Embryonic facial prominence (tissue), 1 donor: ENCODE results near the gene PRUNE2.
"Not testable (repeated sequence)": the region's sequence is repeated elsewhere in the genome, so short reads cannot be mapped to it uniquely, and the experiment has no call there.

ENCODE experiments used
- DNase-seq: peaks from one replicate; pipeline ENCODE4 v3.0.0-alpha.2; 2016; ENCODE audit errors: extremely low spot score

PRUNE2 gene

DNA sequence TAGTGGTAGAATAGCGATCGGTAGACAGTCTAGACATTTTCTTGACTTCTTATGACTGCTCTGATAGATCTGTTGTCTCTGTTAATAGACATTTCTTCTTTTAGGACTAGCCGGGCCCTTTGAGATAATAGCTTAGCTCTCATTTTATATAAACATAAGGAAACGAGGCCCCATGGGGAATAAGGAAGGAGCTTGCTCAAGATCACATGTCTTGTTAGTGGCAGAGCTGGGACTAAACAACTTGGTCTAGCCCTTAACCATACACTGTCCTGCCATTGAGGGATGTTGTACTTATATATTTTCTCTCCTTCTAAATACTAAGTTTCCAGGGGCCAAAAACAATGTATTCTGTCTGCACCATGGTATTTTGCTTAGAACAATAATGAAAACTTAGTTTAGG, 306.9 kb downstream of the PRUNE2 start:
- no peak for DNase-seq

- no peak for DNase-seq
Observed at GRCh38 chr9:76595645-76596044, 310.3 kb downstream of the PRUNE2 start.

DNA sequence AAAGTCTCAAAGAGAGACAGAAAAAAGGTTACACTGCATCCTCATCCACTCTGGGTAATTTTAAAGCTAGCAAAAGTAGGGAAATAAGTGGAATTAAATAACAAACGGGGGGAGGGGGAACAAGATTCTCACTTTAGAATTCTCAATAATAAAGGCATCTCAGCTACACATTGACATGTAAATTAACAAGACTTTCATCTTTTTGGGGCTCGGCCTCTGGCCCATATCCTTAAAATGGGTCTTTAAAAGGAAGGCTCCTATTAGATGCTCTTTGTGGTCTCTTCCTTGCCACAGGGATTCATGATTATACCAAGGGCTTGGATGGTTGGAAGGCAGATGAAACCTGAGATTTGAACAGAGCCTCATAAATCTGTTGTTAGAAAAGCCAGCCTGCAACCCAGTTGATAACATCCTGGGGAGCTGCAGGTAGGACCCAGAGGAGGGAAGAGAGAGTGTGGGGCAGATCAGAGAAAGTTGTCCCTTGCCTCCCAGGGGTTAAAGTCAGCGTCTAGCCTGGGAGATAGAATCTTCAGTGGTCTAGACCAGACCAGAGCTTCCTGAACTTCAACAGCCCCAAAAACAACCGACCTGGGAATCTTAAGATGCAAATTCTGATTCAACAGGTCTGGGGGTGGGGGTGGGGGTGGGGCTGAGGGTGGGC, 311.0 kb downstream of the PRUNE2 start:
- DNase-seq = no peak

GRCh38 chr9:76593961-76594735, 311.8 kb downstream of the PRUNE2 start:
- DNase-seq = not testable (repeated sequence)

GRCh38 chr9:76592974-76593347, 313.0 kb downstream of the PRUNE2 start:
- no peak for DNase-seq

DNA sequence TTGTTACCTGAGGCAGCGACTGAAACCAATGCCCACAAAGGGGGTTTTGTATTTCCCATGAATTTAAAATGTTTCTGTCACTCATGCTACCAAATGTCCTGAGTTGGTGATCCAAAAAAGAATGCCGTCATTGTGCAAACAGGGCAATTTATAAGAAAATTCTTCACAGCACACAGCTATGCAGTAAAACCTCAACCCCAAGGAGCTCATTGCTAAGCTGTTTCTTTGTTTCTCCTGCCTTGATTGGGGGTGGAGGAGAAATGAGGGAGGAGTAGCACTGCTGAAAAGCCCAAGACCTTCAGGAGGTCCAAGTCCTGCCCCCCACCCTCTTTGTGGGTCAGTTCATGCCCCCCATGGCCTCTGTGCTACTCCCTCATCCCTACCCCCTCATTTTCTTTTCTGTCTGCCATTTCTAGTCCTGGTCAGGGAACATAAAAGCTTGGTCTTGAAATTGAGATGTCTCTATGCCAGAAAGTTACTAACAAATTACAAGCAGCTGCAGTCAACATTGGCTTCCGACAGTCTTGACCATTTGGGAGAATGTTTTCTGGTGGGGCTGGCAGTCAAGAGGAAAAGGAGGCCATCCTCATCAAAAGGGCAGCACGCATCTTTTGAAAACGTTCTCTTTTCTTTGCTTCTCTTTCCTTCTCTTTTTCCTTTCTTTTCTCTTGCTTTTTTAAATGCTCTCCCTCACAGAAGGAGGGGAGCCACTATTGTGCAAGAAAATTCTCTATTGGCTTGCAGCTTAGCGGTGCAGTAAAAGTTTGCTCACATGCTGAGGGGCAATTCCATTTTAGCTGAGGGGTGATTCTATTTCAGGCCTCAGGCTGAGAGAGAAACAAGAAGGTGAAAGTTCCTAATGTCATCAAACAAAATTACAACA, 313.6 kb downstream of the PRUNE2 start:
- DNase-seq = no peak

DNA sequence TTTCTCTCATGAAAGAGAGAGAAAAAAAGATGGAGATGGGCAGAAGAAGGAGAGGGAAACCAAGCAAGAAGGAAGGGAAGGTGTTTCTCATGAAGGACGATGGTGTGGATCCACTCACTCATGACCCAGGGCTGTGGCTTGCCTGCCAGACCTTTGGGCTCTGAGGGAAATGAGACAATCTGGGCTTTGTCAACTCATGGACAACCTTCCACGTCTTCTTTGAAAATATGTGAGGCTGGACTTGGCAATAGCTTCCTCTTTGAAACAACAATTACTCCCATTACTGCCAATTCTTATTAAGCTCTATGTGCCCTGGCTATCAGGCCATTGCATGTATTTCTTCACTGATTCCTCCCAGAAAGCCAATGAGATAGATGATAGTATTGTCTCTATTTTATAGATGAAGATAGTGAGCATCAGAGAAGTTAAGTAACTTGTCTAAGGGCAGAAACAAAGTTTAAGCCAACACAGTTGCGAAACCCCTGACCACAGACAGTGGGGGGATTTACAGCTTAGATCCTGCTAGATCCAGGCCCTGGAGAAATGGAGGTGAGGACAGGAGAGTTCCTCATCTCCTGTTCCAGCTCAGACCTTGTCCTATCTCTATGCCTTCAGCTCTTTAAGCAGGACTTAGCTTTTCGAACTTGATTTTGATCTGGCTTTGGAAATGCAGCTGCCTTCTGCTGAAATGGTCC, 314.5 kb downstream of the PRUNE2 start:
- no peak for DNase-seq

DNA sequence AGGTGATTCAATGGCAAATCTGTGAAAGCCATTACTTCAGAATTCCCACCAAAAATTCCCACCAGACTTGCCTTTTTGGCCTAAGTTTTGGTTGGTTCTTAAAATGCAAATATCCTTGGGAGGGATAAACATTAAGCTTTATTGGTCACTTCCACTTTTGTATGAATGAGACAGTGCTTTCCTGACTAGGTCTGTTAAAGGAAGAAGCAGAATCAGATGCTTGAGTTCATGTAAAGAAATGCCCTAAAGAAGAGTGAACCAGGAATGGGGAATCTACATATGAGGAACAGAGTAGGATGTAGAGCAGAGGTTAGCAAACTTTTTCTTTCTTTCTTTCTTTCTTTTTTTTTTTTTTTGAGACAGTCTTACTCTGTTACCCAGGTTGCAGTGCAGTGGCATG, 317.6 kb downstream of the PRUNE2 start:
- DNase-seq = no peak

GRCh38 chr9:76586390-76587314, 319.3 kb downstream of the PRUNE2 start:
- DNase-seq = no peak

DNA sequence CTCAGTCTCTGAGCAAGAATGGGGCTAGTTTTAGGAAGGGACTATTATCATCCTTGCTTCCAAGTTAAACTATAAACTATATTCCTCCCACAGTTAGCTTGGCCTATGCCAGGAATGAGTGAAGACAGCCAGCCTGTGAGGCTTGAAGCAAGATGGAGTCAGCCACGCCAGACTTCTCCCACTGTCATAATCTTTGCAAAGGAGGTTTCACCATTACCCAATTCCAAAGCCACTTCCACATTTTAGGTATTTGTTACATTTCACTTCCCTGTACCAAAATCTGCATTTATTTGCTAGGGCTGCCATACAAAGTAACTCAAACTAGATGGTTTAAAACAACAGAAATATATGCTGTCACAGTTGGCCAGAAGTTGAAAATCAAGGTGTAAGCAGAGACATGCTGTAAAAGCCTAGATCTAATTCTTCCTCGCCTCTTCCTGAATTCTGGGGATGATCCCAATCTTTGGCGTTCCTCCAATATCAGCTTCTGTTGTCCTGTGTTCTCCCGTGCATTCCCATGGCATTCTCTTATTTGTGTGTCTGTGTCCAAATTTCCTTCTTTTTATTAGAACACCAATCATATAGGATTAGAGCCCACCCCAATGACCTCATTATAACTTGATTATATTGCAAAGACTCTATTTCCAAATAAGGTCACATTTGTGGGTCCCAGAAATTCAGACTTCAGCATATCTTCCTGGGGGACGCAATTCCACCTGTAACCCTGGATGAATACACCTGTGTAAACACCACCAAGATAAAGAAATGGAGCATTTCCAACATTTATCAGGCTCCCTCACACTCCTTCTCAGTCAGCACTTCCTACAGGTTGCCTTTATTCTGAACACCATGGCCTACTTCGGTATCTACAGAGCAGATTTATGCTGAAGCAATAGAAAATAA, 320.2 kb downstream of the PRUNE2 start:
- no peak for DNase-seq

GRCh38 chr9:76583256-76583655, 322.7 kb downstream of the PRUNE2 start:
- no peak for DNase-seq

GRCh38 chr9:76581731-76582130, 324.2 kb downstream of the PRUNE2 start:
- no peak for DNase-seq

- peak; percentile 39 for DNase-seq
Observed at GRCh38 chr9:76580820-76581219, 325.1 kb downstream of the PRUNE2 start.

DNA sequence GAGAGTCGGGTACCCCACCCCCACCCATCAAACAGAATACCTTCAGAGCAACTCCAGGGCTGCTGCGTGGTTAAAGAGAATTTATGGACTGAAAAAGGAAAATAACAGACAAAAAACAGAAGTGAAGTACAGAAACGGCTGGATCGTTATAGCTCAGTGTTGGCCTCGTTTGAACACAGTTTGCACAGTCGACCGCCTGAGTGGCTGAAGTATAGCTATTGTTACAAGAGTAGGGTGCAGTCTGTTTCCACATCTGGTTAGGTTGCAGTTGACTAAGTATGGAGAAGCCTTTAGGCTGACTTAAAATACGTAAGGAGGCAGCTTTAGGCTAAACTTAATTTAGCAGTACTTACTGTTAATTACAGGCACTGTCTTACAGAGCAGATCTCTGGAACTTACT, 325.7 kb downstream of the PRUNE2 start:
- DNase-seq = no peak

- no peak for DNase-seq
Observed at GRCh38 chr9:76576344-76576743, 329.6 kb downstream of the PRUNE2 start.

GRCh38 chr9:76575761-76576160, 330.2 kb downstream of the PRUNE2 start:
- DNase-seq = no peak

DNA sequence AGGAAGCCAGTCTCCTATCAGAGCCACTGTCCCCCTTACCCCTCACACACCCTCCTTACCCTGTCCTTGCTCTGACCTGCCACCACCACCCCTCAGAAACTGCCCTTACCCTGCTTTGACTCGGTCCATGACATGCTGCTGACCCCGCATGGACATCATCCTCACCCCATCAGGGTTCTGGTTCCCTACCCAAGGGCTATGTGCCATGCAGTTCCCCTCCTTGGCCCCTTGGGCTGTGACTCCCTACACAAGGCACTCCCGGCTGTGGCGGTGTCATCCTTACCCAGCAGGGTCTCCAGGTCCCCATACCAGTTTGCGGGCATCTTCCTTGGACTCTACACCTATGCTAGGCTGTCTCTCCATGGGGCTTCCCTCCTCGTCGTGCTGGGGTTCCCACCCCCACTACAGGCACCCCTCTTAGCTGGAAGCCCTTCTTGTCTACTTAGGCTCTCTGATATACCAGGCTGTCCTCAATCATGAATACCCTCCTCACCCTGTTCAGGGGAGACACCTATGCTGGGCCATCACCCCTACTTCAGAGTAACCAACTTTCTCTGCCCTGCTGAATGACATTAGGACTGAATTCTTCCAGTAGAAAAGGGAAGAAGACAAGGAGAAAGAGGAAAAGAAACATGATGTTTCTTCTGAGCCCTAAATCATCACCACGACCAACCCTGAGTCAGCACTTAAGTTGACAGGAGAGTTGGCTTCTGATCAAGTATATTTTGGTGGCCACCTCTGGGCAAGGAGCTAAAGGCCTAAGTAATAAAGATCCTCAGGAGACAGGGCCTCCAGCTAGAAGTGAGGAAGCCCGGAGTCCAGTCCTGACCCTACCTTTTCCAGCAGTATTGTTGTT, 331.8 kb downstream of the PRUNE2 start:
- DNase-seq = no peak

DNA sequence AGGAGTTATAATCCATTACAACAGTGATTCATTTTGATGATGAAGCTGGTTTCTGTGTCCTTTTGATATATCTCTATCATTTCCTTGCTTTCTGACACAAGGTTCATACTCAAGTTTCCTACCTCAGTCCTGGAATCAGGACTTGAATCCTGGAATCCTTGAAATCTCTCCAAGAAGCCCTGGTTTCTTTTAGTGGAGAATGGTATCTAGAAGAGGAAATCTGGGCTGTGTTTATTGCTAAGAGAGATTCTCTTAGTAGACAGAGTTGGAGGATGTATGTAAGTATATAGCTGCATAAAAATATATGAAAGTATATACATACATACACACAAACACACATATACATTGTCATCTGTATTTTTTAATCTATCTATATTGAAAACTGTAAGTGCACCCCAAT, 332.5 kb downstream of the PRUNE2 start:
- no peak for DNase-seq

GRCh38 chr9:76572151-76572550, 333.8 kb downstream of the PRUNE2 start:
- DNase-seq = no peak
